ENCODE results near the gene CALN1.

DNA sequence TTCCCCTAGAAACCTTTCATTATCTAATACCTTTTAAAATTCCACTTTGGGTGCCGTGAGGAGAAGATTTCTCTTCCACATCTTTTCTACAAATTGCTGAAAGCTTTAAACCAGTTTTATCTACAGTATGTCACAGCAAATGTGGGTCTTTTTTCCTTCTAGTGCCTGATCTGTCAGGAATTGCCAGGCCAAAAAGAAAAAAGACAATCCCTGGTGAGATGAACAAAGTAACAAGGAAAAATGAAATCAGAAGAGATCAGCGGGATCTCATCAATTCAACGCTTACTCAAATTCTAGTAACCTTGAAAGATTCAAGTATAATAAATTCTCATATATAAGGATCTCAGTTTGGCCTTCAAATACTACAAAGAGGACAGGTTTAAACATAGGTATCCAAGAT lies 449.5 kb downstream of the CALN1 start:
- TF ChIP-seq GATA3 (IDR thresholded peaks at IDR 0.05; ENCODE audit: low read depth, low read length) (no peak), GATA2 (IDR thresholded peaks at IDR 0.05; ENCODE audit: low read depth, low read length) (no peak)

Measured in SH-SY5Y (cell line).